ENCODE data around the gene TUBGCP6. TPM values are rescaled to one million over a fixed set of nuclear protein-coding genes. Genes with fewer than 3 reads are reported as not detected.

Gene TUBGCP6
- total and polyA plus RNA-seq, 4 donors: 26.5 to 57.8 (median 46.4) TPM

DNA sequence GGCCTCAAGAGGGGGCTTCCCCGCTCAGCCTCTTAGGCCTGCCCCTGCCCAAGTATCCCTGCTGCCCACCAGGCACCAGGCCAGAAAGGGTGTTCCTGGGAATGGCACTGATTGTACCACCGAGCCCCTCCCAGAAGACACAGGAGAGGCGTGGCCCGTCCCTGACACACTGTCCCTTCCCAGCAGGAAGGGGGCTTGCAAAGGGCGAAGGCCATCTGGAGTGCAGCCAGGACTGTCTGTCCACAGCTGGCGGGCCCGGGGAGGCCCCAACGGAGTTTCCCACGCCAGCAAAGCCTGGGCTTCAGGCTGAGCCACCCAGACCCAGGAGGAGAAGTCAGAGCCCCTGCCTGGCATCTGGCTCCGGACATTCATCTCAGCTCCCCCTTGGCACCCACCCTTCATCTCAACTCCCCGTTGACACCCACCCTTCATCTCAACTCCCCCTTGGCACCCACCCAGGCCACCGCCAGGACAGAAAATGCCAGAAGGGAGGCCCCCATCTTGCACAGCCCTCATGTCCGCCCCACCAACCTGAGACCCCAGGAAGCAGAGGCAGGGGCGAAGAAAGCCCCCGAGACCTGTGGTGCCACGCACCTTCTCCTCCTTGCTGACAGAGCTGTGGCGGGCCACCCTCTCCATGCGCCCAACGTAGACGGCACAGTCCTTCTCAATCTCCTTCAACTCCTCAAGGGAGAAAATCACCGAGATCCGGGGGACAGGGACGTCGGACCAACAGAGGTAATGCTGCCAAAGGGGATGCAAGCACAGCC is 19.4 kb downstream of the TUBGCP6 start:
- Histone ChIP-seq H3K4me3 (no peak overlapping the region), H3K36me3 (ENCODE audit: control insufficient read depth in 4 of 4, insufficient read depth in 4 of 4, low read length in 4 of 4) (peaks cover 4 to 87% (median 33%) of the 10 kb centered on the region in 4 donors), H3K27ac (ENCODE audit: low read depth in 1 of 2, low read length in 1 of 2) (no peak overlapping the region), H3K27me3 (ENCODE audit: control insufficient read depth in 3 of 3, insufficient read depth in 3 of 3, low read length in 2 of 3) (no peaks in the 10 kb centered on the region), H3K9me3 (ENCODE audit: control insufficient read depth in 4 of 4, insufficient read depth in 3 of 4, low read length in 3 of 4) (no peaks in the 10 kb centered on the region), H3K4me1 (ENCODE audit: control insufficient read depth in 5 of 5, insufficient read depth in 5 of 5, low read length in 5 of 5) (no peaks in the 10 kb centered on the region), H3K9ac (ENCODE audit: insufficient read depth in 1 of 2, low read length in 2 of 2) (no peak overlapping the region)
- WGBS, 2 donors: 86 to 93% methylated on average over 24 of the region's 24 CpGs
- ATAC-seq (ENCODE audit: insufficient read depth, low FRiP score): no peak
- DNase-seq: peak; percentile 30 to 53 (median 38)
- TF ChIP-seq, protein P1, sequence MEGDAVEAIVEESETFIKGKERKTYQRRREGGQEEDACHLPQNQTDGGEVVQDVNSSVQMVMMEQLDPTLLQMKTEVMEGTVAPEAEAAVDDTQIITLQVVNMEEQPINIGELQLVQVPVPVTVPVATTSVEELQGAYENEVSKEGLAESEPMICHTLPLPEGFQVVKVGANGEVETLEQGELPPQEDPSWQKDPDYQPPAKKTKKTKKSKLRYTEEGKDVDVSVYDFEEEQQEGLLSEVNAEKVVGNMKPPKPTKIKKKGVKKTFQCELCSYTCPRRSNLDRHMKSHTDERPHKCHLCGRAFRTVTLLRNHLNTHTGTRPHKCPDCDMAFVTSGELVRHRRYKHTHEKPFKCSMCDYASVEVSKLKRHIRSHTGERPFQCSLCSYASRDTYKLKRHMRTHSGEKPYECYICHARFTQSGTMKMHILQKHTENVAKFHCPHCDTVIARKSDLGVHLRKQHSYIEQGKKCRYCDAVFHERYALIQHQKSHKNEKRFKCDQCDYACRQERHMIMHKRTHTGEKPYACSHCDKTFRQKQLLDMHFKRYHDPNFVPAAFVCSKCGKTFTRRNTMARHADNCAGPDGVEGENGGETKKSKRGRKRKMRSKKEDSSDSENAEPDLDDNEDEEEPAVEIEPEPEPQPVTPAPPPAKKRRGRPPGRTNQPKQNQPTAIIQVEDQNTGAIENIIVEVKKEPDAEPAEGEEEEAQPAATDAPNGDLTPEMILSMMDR (IDR thresholded peaks at IDR 0.05; ENCODE audit: control extremely low read depth, extremely low read depth): no peak

DNA sequence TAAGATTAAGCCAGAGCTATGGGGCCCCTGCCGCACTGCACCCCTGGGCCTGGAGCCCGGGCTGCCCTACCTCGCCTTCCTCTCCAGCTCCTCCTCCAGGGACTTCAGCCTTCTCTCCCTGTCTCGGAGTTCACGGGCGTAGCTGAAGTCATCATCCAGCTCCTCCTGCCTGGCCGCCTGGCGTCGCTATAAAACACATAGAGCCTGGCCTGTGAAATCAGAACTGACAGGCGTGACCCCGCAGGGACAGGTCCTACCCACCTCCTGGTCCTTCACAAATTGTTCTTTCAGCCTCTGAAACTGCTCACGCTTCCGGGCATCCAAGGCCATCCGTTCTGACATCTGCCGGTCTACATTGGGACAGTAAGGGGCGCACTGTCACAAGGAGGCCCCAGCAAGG is 20.8 kb downstream of the TUBGCP6 start:
- Histone ChIP-seq H3K27me3 (ENCODE audit: control insufficient read depth in 3 of 3, insufficient read depth in 3 of 3, low read length in 2 of 3) (no peaks in the 10 kb centered on the region), H3K9me3 (ENCODE audit: control insufficient read depth in 4 of 4, insufficient read depth in 3 of 4, low read length in 3 of 4) (no peaks in the 10 kb centered on the region), H3K9ac (ENCODE audit: insufficient read depth in 1 of 2, low read length in 2 of 2) (no peak overlapping the region), H3K4me1 (ENCODE audit: control insufficient read depth in 5 of 5, insufficient read depth in 5 of 5, low read length in 5 of 5) (peaks cover 0 to 3% (median 0%) of the 10 kb centered on the region in 5 donors), H3K4me3 (no peak overlapping the region), H3K36me3 (ENCODE audit: control insufficient read depth in 4 of 4, insufficient read depth in 4 of 4, low read length in 4 of 4) (peaks cover 4 to 87% (median 36%) of the 10 kb centered on the region in 4 donors), H3K27ac (ENCODE audit: low read depth in 1 of 2, low read length in 1 of 2) (no peak overlapping the region)
- no peak for DNase-seq
- no peak for ATAC-seq (ENCODE audit: insufficient read depth, low FRiP score)
- TF ChIP-seq, protein P1 (IDR thresholded peaks at IDR 0.05; ENCODE audit: control extremely low read depth, extremely low read depth): no peak
- 95% methylated on average over 16 of the region's 16 CpGs for WGBS, 2 donors

DNA sequence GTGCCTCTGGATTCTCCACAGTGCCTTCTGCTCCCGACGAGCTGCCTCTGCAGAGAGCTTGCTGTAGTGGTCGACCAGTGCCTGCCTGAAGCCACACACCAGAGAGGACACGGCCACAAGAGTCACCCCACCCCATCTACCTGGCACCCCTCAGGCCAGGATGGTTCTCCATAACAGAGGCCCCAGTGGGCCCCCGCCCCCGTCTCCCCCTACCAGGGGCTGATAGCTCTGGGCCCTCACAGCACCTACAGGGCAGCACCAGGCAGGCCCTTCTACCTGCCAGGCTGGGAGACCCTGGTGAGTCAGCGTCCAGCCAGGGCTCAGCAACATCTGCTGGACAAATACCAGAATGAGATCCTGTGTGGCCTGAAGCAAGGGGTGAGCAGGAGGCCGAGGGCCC is 22.3 kb downstream of the TUBGCP6 start:
- H3K4me1 ChIP-seq (ENCODE audit: control insufficient read depth in 5 of 5, insufficient read depth in 5 of 5, low read length in 5 of 5): peaks cover 0 to 3% (median 0%) of the 10 kb centered on the region in 5 donors
- peaks cover 11 to 88% (median 34%) of the 10 kb centered on the region in 4 donors for H3K36me3 ChIP-seq (ENCODE audit: control insufficient read depth in 4 of 4, insufficient read depth in 4 of 4, low read length in 4 of 4)
- H3K9ac ChIP-seq (ENCODE audit: insufficient read depth in 1 of 2, low read length in 2 of 2): no peak overlapping the region
- TF ChIP-seq, protein P1 (IDR thresholded peaks at IDR 0.05; ENCODE audit: control extremely low read depth, extremely low read depth): no peak
- no peak overlapping the region for H3K4me3 ChIP-seq
- 92 to 93% methylated on average over 8 of the region's 8 CpGs for WGBS, 2 donors
- ATAC-seq (ENCODE audit: insufficient read depth, low FRiP score) (no peak), DNase-seq (no peak)
- no peaks in the 10 kb centered on the region for H3K27me3 ChIP-seq (ENCODE audit: control insufficient read depth in 3 of 3, insufficient read depth in 3 of 3, low read length in 2 of 3)
- H3K27ac ChIP-seq (ENCODE audit: low read depth in 1 of 2, low read length in 1 of 2): no peak overlapping the region
- H3K9me3 ChIP-seq (ENCODE audit: control insufficient read depth in 4 of 4, insufficient read depth in 3 of 4, low read length in 3 of 4): no peaks in the 10 kb centered on the region

All from lung (tissue), 12 donors.